Renal pelvis (tissue), 4 donors: Measurements from ENCODE around the gene RAB37. TPM values are rescaled to one million over a fixed set of nuclear protein-coding genes. Genes with fewer than 3 reads are reported as not detected.

Experiments
- DNase-seq: peaks from one replicate; pipeline ENCODE4 v3.0.0-alpha.2; 2013
- polyA plus RNA-seq, 3 donors: library from polyadenylated mRNA; unstranded; fragments of 120-200 nt; gene quantifications; one replicate each; pipeline ENCODE4 v1.2.1, GENCODE V29; 2013; ENCODE audit not compliant: insufficient read length in 3 of 3

Gene RAB37
- polyA plus RNA-seq, 3 donors = 5.3 to 6.8 (median 5.9) TPM

- DNase-seq = no peak
Measured at GRCh38 chr17:74778960-74779359, 41.9 kb downstream of the RAB37 start.

- no peak for DNase-seq
Measured at GRCh38 chr17:74779501-74779900, 42.4 kb downstream of the RAB37 start.

- DNase-seq = no peak
Measured at GRCh38 chr17:74779948-74780400, 42.9 kb downstream of the RAB37 start.

- DNase-seq = no peak
Measured at GRCh38 chr17:74780443-74781238, 43.6 kb downstream of the RAB37 start.

- DNase-seq = no peak
Measured at GRCh38 chr17:74782571-74782970, 45.5 kb downstream of the RAB37 start.

GRCh38 chr17:74784125-74784810 is 47.2 kb downstream of the RAB37 start:
- DNase-seq = no peak

- DNase-seq = no peak
Measured at GRCh38 chr17:74785096-74785980, 48.3 kb downstream of the RAB37 start.

GRCh38 chr17:74785981-74786360 is 48.9 kb downstream of the RAB37 start:
- DNase-seq = no peak

- no peak for DNase-seq
Measured at GRCh38 chr17:74786431-74787055, 49.5 kb downstream of the RAB37 start.

GRCh38 chr17:74790161-74791058 is 53.4 kb downstream of the RAB37 start:
- no peak for DNase-seq

- DNase-seq = no peak
Measured at GRCh38 chr17:74792586-74793105, 55.6 kb downstream of the RAB37 start.

- no peak for DNase-seq
Measured at GRCh38 chr17:74795327-74796020, 58.4 kb downstream of the RAB37 start.

GRCh38 chr17:74796211-74796610 is 59.2 kb downstream of the RAB37 start:
- DNase-seq = no peak

- DNase-seq = no peak
Measured at GRCh38 chr17:74796866-74797265, 59.8 kb downstream of the RAB37 start.

Other genes starting within 250 kb of the RAB37 start
- under 1 TPM in 2 of 3 donors, not detected in 1; 0.17 to 0.24 TPM for gene CD300LB, start 205.8 kb upstream of the RAB37 start, polyA plus RNA-seq
- under 1 TPM; 0.56 to 0.68 (median 0.59) TPM for gene CD300C, start 191.1 kb upstream of the RAB37 start, polyA plus RNA-seq
- gene CD300H, start 169.7 kb upstream of the RAB37 start, polyA plus RNA-seq = not detected
- gene CD300LD, start 145.0 kb upstream of the RAB37 start, polyA plus RNA-seq = under 1 TPM in 1 of 3 donors, not detected in 2; 0.18 TPM
- gene CD300E, start 113.5 kb upstream of the RAB37 start, polyA plus RNA-seq = under 1 TPM; 0.11 to 0.22 (median 0.13) TPM
- under 1 TPM; 0.19 to 0.24 (median 0.23) TPM for gene CD300LF, start 24.3 kb upstream of the RAB37 start, polyA plus RNA-seq
- 100 to 1,000 TPM; 194 to 219 (median 196) TPM for gene NHERF1, start 11.4 kb downstream of the RAB37 start, polyA plus RNA-seq
- gene NAT9, start 39.1 kb downstream of the RAB37 start, polyA plus RNA-seq = 10 to 100 TPM; 45.1 to 54.0 (median 54.0) TPM
- gene GRIN2C, start 122.6 kb downstream of the RAB37 start, polyA plus RNA-seq = under 1 TPM; 0.16 to 0.36 (median 0.24) TPM
- gene FDXR, start 135.7 kb downstream of the RAB37 start, polyA plus RNA-seq = 10 to 100 TPM in 2 of 3 donors, 1 to 10 TPM in 1; 9.1 to 12.0 (median 10.0) TPM
- gene FADS6, start 156.4 kb downstream of the RAB37 start, polyA plus RNA-seq = under 1 TPM; 0.53 to 0.83 (median 0.68) TPM
- 1 to 10 TPM in 2 of 3 donors, under 1 TPM in 1; 0.77 to 1.1 (median 1.1) TPM for gene USH1G, start 186.0 kb downstream of the RAB37 start, polyA plus RNA-seq
- not detected for gene OTOP2, start 187.0 kb downstream of the RAB37 start, polyA plus RNA-seq
- not detected for gene OTOP3, start 198.6 kb downstream of the RAB37 start, polyA plus RNA-seq
- gene HID1, start 235.5 kb downstream of the RAB37 start, polyA plus RNA-seq = 10 to 100 TPM; 15.3 to 16.9 (median 16.6) TPM